Activated B cell treated with CpG ODN at 0.5 μM for 24 hours (primary cell): ENCODE data around the gene KCNAB3. TPM values are rescaled to one million over a fixed set of nuclear protein-coding genes. Genes with fewer than 3 reads are reported as not detected.
A peak's percentile ranks its signal among the peaks of the same experiment; 100 is the strongest.

Experiments
- ATAC-seq: fragments of 200-7000 bp; cut with Tn5 transposase; one replicate; pipeline ENCODE4 v1.10.0; 2021; ENCODE audit warnings: low read depth, mild to moderate bottlenecking, moderate library complexity
- CTCF ChIA-PET: fragments of 350-600 bp; sonication (Branson Sonifier 250); formaldehyde crosslinking; loops from one replicate; lab custom pipeline; 2021; ENCODE audit warnings: antibody characterized with exemption; lab: Charles Lee
- POLR2A ChIA-PET: fragments of 350-600 bp; sonication (Branson Sonifier 250); formaldehyde crosslinking; loops from one replicate; lab custom pipeline; 2021; ENCODE audit warnings: antibody characterized with exemption; lab: Charles Lee
- DNase-seq: peaks from one replicate; pipeline ENCODE4 v3.0.0; 2022
- H3K27ac Mint-ChIP-seq: one replicate; pipeline ENCODE4 v1.8.0; 2020; ENCODE audit warnings: mixed read lengths
- H3K27me3 Mint-ChIP-seq: one replicate; pipeline ENCODE4 v1.8.0; 2021; ENCODE audit warnings: mixed read lengths
- H3K36me3 Mint-ChIP-seq: one replicate; pipeline ENCODE4 v1.8.0; 2021; ENCODE audit warnings: low read depth, mixed read lengths
- H3K4me1 Mint-ChIP-seq: one replicate; pipeline ENCODE4 v1.8.0; 2021; ENCODE audit warnings: mixed read lengths
- H3K4me3 Mint-ChIP-seq: one replicate; pipeline ENCODE4 v1.8.0; 2020; ENCODE audit warnings: mild to moderate bottlenecking, mixed read lengths
- H3K9me3 Mint-ChIP-seq: one replicate; pipeline ENCODE4 v1.8.0; 2020; ENCODE audit warnings: mixed read lengths
- CTCF ChIP-seq: fragments of 200-600 bp; IDR thresholded peaks from one replicate; pipeline ENCODE4 v1.8.0; 2022; ENCODE audit warnings: antibody characterized with exemption, mild to moderate bottlenecking
- intact Hi-C: fragments of 100-400 bp; cut with micrococcal nuclease; formaldehyde crosslinking; loops from one replicate; pipeline ENCODE4 v1.15.1; 2024
- total RNA-seq: library from RNA; stranded (reverse); gene quantifications from 2 replicates; pipeline ENCODE4 v1.2.3, GENCODE V29; 2022

KCNAB3 gene
- total RNA-seq, 1 donor from 2014 or later = 12.9 TPM

DNA sequence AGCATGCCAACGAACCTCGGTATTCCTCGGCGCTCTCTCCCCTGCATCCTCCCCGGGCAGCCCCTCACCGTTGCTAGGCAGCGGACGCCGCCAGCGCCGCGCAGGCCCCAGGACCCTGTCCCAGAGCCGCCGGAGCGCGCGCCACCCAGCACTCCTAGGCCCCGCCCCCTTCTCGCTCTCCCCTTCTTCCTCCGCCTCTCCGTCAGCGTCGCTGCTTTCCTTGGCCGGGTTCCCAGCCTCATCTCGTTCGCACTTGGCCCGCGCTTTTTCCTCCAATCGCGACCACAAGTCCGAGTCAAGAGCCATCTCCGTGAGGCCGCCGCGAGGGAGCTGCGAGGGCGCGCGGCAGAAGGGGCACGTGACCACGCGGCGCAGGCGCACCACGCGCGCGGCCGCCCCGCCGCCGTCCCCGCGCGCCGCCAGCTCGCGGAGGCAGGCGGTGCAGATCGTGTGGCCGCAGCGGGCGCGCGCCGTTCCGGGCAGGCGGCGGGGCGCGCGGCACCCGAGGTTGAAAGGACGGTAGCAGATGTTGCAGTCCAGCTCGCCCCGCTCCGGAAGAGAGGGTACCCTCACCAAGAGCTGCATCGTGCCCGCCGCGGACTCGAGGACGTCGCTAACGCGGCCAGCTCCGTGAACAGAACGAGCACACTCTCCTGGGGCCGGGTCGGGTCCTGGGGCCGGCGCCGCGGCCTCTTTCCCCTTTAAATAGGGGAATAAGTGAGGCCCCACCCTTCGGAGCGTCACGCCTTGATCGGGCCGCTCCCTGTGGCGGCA lies 13.9 kb downstream of the KCNAB3 start, which contains the start of gene RNF227:
TSS of gene RNF227 (minus strand) at position 679 of the 774 bp plus-strand sequence. CDS start at position 585, 94 bp downstream.
- intact Hi-C loops = loop anchor here (1.0 to 2.0 kb wide), 3 partner anchors 8 to 59 kb away; partner anchors contain the start of genes CNTROB and NAA38
- Mint-ChIP-seq H3K4me1 (peaks cover 23% of the 10 kb centered on the region), H3K27me3 (no peaks in the 10 kb centered on the region), H3K27ac (peak within 1 kb of the TSS; percentile 87), H3K4me3 (peak within 1 kb of the TSS; percentile 91), H3K9me3 (no peaks in the 10 kb centered on the region), H3K36me3 (peaks cover 12% of the 10 kb centered on the region)
- CTCF ChIA-PET = interaction anchor here (1.1 to 2.8 kb wide), 8 partner anchors 16 to 158 kb away, joined by 3 to 22 read pairs (median 6); partner anchors contain the start of genes CNTROB and TRAPPC1
- peak; percentile 83 for ATAC-seq
- no peak for TF ChIP-seq CTCF
- POLR2A ChIA-PET = interaction anchor here (0.5 to 4.4 kb wide), 17 partner anchors 11 to 332 kb away, joined by 3 to 58 read pairs (median 5); partner anchors contain the start of genes CNTROB, CTC1, CYB5D1 and GUCY2D
- DNase-seq = peak; percentile 81

DNA sequence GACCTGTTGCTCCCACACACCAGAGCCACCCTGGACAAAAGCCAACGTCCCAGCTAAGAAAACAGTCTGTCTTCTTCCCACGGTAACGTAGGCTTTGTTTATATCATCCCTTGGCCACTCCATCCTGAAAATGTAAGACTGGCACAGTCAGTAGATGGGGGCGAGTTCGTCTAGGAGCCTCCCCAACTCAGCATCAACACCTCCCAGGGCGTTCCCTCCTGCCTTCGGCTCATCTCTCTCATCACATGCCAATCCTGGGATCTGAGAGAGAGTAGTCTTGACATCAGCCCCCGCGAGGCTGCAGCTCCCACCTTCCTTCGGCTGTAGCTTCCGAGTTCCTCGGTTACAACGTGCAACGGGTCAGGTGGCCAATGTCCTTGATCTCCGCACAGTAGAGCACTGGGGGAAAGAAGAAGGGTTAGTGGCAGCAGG lies 14.5 kb downstream of the KCNAB3 start:
- Mint-ChIP-seq H3K36me3 (peaks cover 18% of the 10 kb centered on the region), H3K9me3 (no peaks in the 10 kb centered on the region), H3K4me1 (peaks cover 23% of the 10 kb centered on the region), H3K27ac (peak overlapping the region; percentile 87), H3K4me3 (peak overlapping the region; percentile 91), H3K27me3 (no peaks in the 10 kb centered on the region)
- intact Hi-C loops = loop anchor here (1.0 to 2.0 kb wide), 3 partner anchors 8 to 58 kb away; partner anchors contain the start of genes CNTROB and NAA38
- CTCF ChIA-PET = interaction anchor here (1.1 to 2.8 kb wide), 7 partner anchors 16 to 158 kb away, joined by 3 to 22 read pairs (median 6); partner anchors contain the start of genes CNTROB and TRAPPC1
- no peak for ATAC-seq
- POLR2A ChIA-PET = interaction anchor here (0.5 to 4.4 kb wide), 14 partner anchors 12 to 333 kb away, joined by 3 to 58 read pairs (median 6); partner anchors contain the start of genes CNTROB, CTC1, CYB5D1 and KCNAB3
- TF ChIP-seq CTCF = no peak
- no peak for DNase-seq

DNA sequence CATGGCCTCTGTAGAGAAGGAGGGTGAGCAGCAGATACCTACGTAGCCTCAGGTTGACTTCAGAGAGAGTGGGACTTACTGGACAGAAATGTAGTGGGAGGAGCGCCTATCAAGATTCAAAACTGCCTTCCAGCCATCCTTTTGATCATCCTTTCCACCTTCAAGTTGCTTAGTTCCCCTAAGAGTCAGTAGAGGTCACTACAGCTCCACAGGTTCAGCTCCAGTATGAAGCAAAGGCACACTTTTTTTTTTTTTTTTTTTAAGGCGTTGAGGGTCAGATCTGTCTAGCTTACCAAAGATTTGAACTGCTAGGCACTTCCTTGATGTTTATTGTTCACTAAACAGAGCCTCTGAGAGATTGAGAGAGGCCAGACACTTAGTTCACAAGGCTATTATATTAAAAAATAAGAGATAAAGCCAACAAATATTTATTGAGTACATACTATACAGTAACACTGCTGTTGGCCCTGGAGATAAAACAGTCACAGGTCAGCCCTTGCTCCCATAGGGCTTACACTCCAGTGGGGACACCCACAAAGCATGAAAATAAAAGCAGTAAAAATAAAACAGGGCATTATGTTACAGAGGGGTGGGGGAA lies 16.6 kb downstream of the KCNAB3 start:
- peak overlapping the region; percentile 56 for H3K27ac Mint-ChIP-seq
- TF ChIP-seq CTCF = no peak

DNA sequence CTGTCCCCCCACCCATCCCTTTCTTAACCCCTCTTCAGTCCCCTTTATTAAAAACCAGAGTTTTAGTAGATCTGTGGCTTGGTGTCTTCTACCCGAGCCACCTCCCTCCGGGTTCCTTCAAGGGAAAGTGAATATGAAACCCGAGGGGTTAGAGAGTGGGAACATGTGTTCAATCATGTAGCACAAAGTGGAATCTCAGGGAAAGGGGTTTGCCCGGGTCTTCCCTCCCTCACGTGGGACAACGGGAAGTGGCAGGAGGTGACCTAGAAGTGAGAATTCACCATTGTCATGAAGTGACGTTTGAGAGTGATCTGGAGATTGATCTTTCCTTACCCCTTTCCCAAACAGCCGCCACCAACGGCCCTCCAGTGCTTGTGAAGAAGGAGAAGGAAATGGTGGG lies 18.5 kb downstream of the KCNAB3 start:
- H3K4me1 Mint-ChIP-seq = peaks cover 14% of the 10 kb centered on the region
- ChIA-PET POLR2A (interaction anchor here (2.6 kb wide), 1 partner anchor 20 kb away, joined by 13 read pairs; the partner anchor contains the start of genes CNTROB and TRAPPC1), CTCF (interaction anchor here (2.0 to 4.8 kb wide), 2 partner anchors 77 to 147 kb away, joined by 5 to 90 read pairs; no protein-coding TSS in a partner anchor)
- no peak for DNase-seq
- ATAC-seq = no peak
- TF ChIP-seq CTCF = no peak
- no peak overlapping the region for H3K4me3 Mint-ChIP-seq
- no peak overlapping the region for H3K27ac Mint-ChIP-seq
- peaks cover 56% of the 10 kb centered on the region for H3K36me3 Mint-ChIP-seq
- H3K27me3 Mint-ChIP-seq = no peaks in the 10 kb centered on the region
- H3K9me3 Mint-ChIP-seq = no peaks in the 10 kb centered on the region
- intact Hi-C loops = no loop called here

More for the DNA sequence above, 16.6 kb downstream of the KCNAB3 start:
- Mint-ChIP-seq H3K27me3 (no peaks in the 10 kb centered on the region), H3K9me3 (no peaks in the 10 kb centered on the region), H3K36me3 (peaks cover 36% of the 10 kb centered on the region), H3K4me1 (peaks cover 23% of the 10 kb centered on the region), H3K4me3 (no peak overlapping the region)
- intact Hi-C loops = loop anchor here (1.0 to 2.0 kb wide), 6 partner anchors 26 to 170 kb away; no protein-coding TSS in a partner anchor
- ATAC-seq (peak; percentile 40), DNase-seq (no peak)
- ChIA-PET CTCF (interaction anchor here (0.7 to 4.8 kb wide), 11 partner anchors 20 to 147 kb away, joined by 3 to 90 read pairs (median 4); no protein-coding TSS in a partner anchor), POLR2A (interaction anchor here (0.6 to 2.6 kb wide), 8 partner anchors 18 to 1006 kb away, joined by 3 to 13 read pairs (median 4); partner anchors contain the start of genes CNTROB, KDM6B and TRAPPC1)
